Right lobe of liver (tissue), 4 donors: ENCODE results near the gene FUBP3.

Source experiments
- CTCF ChIP-seq, 4 donors: fragments of 200-600 bp in 3 of 4; fragments of 450-650 bp in 1 of 4; IDR thresholded peaks; one replicate each; pipeline versions ENCODE4 v1.5.1 to v1.8.0; 2016 to 2022; ENCODE audit warnings: antibody characterized with exemption in 4 of 4, mild to moderate bottlenecking in 2 of 4
- POLR2A ChIP-seq: fragments of 450-650 bp; IDR thresholded peaks from one replicate; pipeline ENCODE4 v1.6.1; 2017; ENCODE audit warnings: antibody characterized with exemption, mild to moderate bottlenecking
- donor health status: DM: no; HTN: no; CAD: no.
- donor health status: DM: no; HTN: no; CAD: no.
- donor health status: DM: no; HTN: yes; CAD: no.

GRCh38 chr9:130664251-130665028, 85.1 kb downstream of the FUBP3 start, which contains the start of gene PRDM12:
- no peak for TF ChIP-seq POLR2A
- TF ChIP-seq CTCF (IDR thresholded peaks at IDR 0.05), result no peak
